ENCODE data around the gene IL20RA.

DNA sequence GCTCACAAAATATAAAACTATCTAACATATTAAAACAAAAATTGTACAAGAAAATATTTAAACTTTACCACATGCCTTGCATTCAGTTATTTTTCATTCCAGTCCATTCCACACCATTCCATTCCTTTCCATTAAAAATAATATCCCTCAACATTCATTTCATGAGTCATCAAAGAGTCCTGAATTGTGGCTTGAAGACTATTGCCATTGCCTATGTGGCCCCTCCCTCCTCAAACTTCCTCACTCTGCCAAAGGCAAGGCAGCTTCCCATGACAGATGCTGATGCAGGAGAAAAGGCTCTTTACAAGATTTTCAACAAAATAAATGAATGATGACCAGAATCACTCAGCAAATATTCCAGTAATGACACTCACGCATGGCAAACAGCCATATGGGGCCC, 31.7 kb downstream of the IL20RA start:
- TF ChIP-seq, protein P1, sequence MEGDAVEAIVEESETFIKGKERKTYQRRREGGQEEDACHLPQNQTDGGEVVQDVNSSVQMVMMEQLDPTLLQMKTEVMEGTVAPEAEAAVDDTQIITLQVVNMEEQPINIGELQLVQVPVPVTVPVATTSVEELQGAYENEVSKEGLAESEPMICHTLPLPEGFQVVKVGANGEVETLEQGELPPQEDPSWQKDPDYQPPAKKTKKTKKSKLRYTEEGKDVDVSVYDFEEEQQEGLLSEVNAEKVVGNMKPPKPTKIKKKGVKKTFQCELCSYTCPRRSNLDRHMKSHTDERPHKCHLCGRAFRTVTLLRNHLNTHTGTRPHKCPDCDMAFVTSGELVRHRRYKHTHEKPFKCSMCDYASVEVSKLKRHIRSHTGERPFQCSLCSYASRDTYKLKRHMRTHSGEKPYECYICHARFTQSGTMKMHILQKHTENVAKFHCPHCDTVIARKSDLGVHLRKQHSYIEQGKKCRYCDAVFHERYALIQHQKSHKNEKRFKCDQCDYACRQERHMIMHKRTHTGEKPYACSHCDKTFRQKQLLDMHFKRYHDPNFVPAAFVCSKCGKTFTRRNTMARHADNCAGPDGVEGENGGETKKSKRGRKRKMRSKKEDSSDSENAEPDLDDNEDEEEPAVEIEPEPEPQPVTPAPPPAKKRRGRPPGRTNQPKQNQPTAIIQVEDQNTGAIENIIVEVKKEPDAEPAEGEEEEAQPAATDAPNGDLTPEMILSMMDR (IDR thresholded peaks at IDR 0.05; ENCODE audit: extremely low read depth in 1 of 2, insufficient read depth in 1 of 2, low read depth in 1 of 2, low read length in 2 of 2), result no peak
- TF ChIP-seq EZH2 (IDR thresholded peaks at IDR 0.05; ENCODE audit: borderline replicate concordance, low read depth, low read length, severe bottlenecking) (no peak), POLR2AphosphoS5 (IDR thresholded peaks at IDR 0.05; ENCODE audit: insufficient read depth, low read depth, low read length) (no peak), FOS (IDR thresholded peaks at IDR 0.05; ENCODE audit: borderline replicate concordance, insufficient read depth, low read length) (no peak), POLR2A (IDR thresholded peaks at IDR 0.05; ENCODE audit: low read depth, low read length) (no peak), JUN (IDR thresholded peaks at IDR 0.05; ENCODE audit: borderline replicate concordance, insufficient read depth, insufficient read length, low read depth) (no peak), GATA2 (IDR thresholded peaks at IDR 0.05; ENCODE audit: insufficient read depth, insufficient read length, low read depth, low read length) (no peak), MYC (IDR thresholded peaks at IDR 0.05; ENCODE audit: low read depth, low read length) (no peak)
- TF ChIP-seq, protein P2, sequence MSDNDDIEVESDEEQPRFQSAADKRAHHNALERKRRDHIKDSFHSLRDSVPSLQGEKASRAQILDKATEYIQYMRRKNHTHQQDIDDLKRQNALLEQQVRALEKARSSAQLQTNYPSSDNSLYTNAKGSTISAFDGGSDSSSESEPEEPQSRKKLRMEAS (IDR thresholded peaks at IDR 0.05; ENCODE audit: insufficient read depth, insufficient read length), result no peak

Data from endothelial cell of umbilical vein (primary cell).